ENCODE measurements around the gene PTBP2. TPM values are rescaled to one million over a fixed set of nuclear protein-coding genes. Genes with fewer than 3 reads are reported as not detected.
A peak's percentile ranks its signal among the peaks of the same experiment; 100 is the strongest.

The PTBP2 gene, protein sequence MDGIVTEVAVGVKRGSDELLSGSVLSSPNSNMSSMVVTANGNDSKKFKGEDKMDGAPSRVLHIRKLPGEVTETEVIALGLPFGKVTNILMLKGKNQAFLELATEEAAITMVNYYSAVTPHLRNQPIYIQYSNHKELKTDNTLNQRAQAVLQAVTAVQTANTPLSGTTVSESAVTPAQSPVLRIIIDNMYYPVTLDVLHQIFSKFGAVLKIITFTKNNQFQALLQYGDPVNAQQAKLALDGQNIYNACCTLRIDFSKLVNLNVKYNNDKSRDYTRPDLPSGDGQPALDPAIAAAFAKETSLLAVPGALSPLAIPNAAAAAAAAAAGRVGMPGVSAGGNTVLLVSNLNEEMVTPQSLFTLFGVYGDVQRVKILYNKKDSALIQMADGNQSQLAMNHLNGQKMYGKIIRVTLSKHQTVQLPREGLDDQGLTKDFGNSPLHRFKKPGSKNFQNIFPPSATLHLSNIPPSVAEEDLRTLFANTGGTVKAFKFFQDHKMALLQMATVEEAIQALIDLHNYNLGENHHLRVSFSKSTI
- 32.8 TPM for total RNA-seq
- polyA plus RNA-seq (ENCODE audit: insufficient read depth, low read depth, low replicate concordance) = 10.5 TPM
- long read RNA-seq, donor 1, partial matches to known transcripts = 0 of 2 reads
- long read RNA-seq, donor 1, other reads (novel, unspliced or antisense) = 0 of 2 reads
- long read RNA-seq, donor 2, partial matches to known transcripts = 0 of 1 reads
- long read RNA-seq, donor 2, other reads (novel, unspliced or antisense) = 0 of 1 reads
- long read RNA-seq, donor 3, partial matches to known transcripts = 0 of 1 reads
- long read RNA-seq, donor 3, other reads (novel, unspliced or antisense) = 0 of 1 reads
- long read RNA-seq, donor 4, partial matches to known transcripts = 0 of 2 reads
- long read RNA-seq, donor 4, other reads (novel, unspliced or antisense) = 0 of 2 reads
- long read RNA-seq, donor 5 = 0 reads
- long read RNA-seq, donor 6, partial matches to known transcripts = 0 of 4 reads
- long read RNA-seq, donor 6, other reads (novel, unspliced or antisense) = 0 of 4 reads
- long read RNA-seq, donor 7, full-length matches to known transcripts = 6 of 14 reads
- long read RNA-seq, donor 7, partial matches to known transcripts = 2 of 14 reads
- long read RNA-seq, donor 7, other reads (novel, unspliced or antisense) = 6 of 14 reads
- long read RNA-seq, donor 8, partial matches to known transcripts = 0 of 4 reads
- long read RNA-seq, donor 8, other reads (novel, unspliced or antisense) = 0 of 4 reads
- long read RNA-seq, donor 9 = 0 reads
- long read RNA-seq, donor 10 = 0 reads

DNA sequence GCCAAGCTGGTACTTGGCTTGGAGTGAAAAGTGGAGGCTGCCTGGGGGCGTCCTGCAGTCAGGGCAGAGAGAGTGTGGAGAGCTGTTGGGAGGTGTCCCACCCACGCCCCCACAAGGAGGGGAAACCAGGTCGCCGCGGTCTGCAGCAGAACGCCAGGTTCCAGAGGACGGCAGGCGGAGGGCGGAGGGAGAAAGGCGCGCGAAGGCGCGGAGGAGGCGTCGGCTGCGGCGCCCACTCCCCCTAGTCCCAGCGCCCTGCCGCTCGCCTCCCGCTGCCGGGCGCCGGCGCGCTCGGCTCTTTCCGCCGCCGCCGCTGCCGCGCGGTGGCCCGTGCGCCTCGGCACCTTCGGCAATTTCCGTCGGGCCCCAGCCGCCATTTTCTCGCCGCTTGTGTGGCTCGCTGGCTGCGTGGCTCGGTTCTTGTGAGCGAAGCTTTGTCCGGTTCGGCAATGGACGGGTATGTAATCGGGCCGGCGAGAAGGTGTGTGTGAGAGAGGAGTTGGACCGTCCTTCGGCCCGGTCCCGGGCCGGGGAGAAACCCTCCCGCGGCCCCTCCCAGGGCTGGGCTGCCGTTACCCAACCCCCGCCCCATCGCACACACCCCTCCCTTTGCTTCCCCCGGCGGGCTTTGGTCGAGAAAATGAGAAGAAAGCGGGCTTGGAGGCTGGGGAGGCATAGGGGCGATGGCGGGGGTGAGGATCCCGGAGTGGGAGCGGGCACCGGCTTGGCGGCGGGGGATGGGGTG is at the start of gene PTBP2:
Gene PTBP2, plus strand, starts transcription at position 369 of the 745 bp plus-strand sequence. Its CDS starts 81 bp downstream, at position 450.
- peak within 1 kb of the TSS; percentile 81 to 93 (median 90) for H3K9ac ChIP-seq (ENCODE audit: low read length in 3 of 3)
- DNase-seq (peak; percentile 89 to 96 (median 93)), FAIRE-seq (no peak)
- peaks cover 0 to 2% (median 0%) of the 10 kb centered on the region in 3 donors for H3K36me3 ChIP-seq (ENCODE audit: control insufficient read depth in 2 of 3, insufficient read depth in 3 of 3, low read length in 3 of 3)
- H3K4me3 ChIP-seq (ENCODE audit: low read length in 3 of 3) = peak within 1 kb of the TSS; percentile 92 to 98 (median 93)
- H3K4me1 ChIP-seq (ENCODE audit: control insufficient read depth in 2 of 3, insufficient read depth in 2 of 3, low read depth in 1 of 3, low read length in 3 of 3) = peaks cover 0 to 3% (median 0%) of the 10 kb centered on the region in 3 donors
- peak within 1 kb of the TSS; percentile 91 to 96 for H3K27ac ChIP-seq (ENCODE audit: low read depth in 2 of 2, low read length in 2 of 2)
- no peaks in the 10 kb centered on the region for H3K27me3 ChIP-seq (ENCODE audit: control insufficient read depth, insufficient read depth, low read length)
- intact Hi-C loops (cut with DNase I) = no loop called here
- H3K9me3 ChIP-seq (ENCODE audit: control insufficient read depth in 2 of 3, insufficient read depth in 1 of 3, low read length in 3 of 3) = no peaks in the 10 kb centered on the region
- TF ChIP-seq, protein P1, sequence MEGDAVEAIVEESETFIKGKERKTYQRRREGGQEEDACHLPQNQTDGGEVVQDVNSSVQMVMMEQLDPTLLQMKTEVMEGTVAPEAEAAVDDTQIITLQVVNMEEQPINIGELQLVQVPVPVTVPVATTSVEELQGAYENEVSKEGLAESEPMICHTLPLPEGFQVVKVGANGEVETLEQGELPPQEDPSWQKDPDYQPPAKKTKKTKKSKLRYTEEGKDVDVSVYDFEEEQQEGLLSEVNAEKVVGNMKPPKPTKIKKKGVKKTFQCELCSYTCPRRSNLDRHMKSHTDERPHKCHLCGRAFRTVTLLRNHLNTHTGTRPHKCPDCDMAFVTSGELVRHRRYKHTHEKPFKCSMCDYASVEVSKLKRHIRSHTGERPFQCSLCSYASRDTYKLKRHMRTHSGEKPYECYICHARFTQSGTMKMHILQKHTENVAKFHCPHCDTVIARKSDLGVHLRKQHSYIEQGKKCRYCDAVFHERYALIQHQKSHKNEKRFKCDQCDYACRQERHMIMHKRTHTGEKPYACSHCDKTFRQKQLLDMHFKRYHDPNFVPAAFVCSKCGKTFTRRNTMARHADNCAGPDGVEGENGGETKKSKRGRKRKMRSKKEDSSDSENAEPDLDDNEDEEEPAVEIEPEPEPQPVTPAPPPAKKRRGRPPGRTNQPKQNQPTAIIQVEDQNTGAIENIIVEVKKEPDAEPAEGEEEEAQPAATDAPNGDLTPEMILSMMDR (IDR thresholded peaks at IDR 0.05; ENCODE audit: borderline replicate concordance, extremely low read depth, insufficient read depth) = no peak

DNA sequence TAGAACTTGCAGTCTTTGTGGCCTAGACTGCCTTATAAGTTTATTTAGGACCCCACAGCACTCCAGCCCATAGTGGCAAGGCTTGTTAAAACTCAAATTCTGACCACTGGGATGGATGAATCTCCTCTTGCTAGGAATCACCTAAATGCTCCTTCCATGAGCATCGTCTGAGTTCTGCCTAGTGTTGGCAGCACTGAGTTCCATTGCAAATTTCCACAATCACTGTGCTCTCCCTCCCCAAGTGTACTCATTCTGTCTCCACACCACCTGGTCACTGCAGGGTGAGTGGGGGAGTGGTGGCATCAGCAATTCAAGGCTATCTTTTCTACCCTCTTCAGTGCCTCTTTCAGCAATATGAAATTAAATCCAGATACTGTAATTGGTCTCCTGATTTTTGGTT is 46.7 kb upstream of the PTBP2 start:
- no peak for DNase-seq
- Histone ChIP-seq H3K36me3 (ENCODE audit: control insufficient read depth in 2 of 3, insufficient read depth in 3 of 3, low read length in 3 of 3) (no peaks in the 10 kb centered on the region), H3K27ac (ENCODE audit: low read depth in 2 of 2, low read length in 2 of 2) (no peak overlapping the region), H3K27me3 (ENCODE audit: control insufficient read depth, insufficient read depth, low read length) (no peaks in the 10 kb centered on the region), H3K4me1 (ENCODE audit: control insufficient read depth in 2 of 3, insufficient read depth in 2 of 3, low read depth in 1 of 3, low read length in 3 of 3) (no peaks in the 10 kb centered on the region), H3K9ac (ENCODE audit: low read length in 3 of 3) (no peak overlapping the region), H3K9me3 (ENCODE audit: control insufficient read depth in 2 of 3, insufficient read depth in 1 of 3, low read length in 3 of 3) (peaks cover 0 to 9% (median 0%) of the 10 kb centered on the region in 3 donors), H3K4me3 (ENCODE audit: low read length in 3 of 3) (no peak overlapping the region)
- no peak for FAIRE-seq
- TF ChIP-seq, protein P1 (IDR thresholded peaks at IDR 0.05; ENCODE audit: borderline replicate concordance, extremely low read depth, insufficient read depth) = no peak
- intact Hi-C loops (cut with DNase I) = no loop called here

DNA sequence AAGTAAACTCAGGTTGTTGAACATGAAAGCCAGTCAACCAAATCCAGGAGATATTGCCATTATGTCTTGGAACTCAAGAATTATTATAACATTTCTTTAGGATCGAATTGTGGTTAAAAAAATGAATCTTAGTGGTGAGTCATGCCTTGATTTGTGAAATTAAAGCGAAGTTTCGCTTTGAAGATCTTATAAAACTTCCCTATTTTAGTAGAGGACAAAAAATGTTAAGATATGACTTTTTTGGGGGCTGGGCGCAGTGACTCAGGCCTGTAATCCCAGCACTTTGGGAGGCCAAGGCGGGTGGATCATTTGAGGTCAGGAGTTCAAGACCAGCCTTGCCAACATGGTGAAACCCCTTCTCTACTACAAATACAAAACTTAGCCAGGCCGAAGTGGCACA is 39.5 kb upstream of the PTBP2 start:
- Histone ChIP-seq H3K4me3 (ENCODE audit: low read length in 3 of 3) (no peak overlapping the region), H3K27ac (ENCODE audit: low read depth in 2 of 2, low read length in 2 of 2) (no peak overlapping the region), H3K9me3 (ENCODE audit: control insufficient read depth in 2 of 3, insufficient read depth in 1 of 3, low read length in 3 of 3) (no peaks in the 10 kb centered on the region), H3K27me3 (ENCODE audit: control insufficient read depth, insufficient read depth, low read length) (no peaks in the 10 kb centered on the region), H3K9ac (ENCODE audit: low read length in 3 of 3) (no peak overlapping the region), H3K4me1 (ENCODE audit: control insufficient read depth in 2 of 3, insufficient read depth in 2 of 3, low read depth in 1 of 3, low read length in 3 of 3) (no peaks in the 10 kb centered on the region), H3K36me3 (ENCODE audit: control insufficient read depth in 2 of 3, insufficient read depth in 3 of 3, low read length in 3 of 3) (no peaks in the 10 kb centered on the region)
- FAIRE-seq (no peak), DNase-seq (no peak)
- TF ChIP-seq, protein P1 (IDR thresholded peaks at IDR 0.05; ENCODE audit: borderline replicate concordance, extremely low read depth, insufficient read depth) = no peak
- intact Hi-C loops (cut with DNase I) = no loop called here

Data from kidney (tissue), 22 donors.